ENCODE data around the gene TMEM132C. TPM values are rescaled to one million over a fixed set of nuclear protein-coding genes. Genes with fewer than 3 reads are reported as not detected.
"Not testable (repeated sequence)": the region's sequence is repeated elsewhere in the genome, so short reads cannot be mapped to it uniquely, and the experiment has no call there.

Gene TMEM132C
- total RNA-seq, 3 donors from 2014 or later (not counting 1 experiment from before 2014, with no cell fraction given), result 0.08 to 0.41 TPM; not detected in 1

DNA sequence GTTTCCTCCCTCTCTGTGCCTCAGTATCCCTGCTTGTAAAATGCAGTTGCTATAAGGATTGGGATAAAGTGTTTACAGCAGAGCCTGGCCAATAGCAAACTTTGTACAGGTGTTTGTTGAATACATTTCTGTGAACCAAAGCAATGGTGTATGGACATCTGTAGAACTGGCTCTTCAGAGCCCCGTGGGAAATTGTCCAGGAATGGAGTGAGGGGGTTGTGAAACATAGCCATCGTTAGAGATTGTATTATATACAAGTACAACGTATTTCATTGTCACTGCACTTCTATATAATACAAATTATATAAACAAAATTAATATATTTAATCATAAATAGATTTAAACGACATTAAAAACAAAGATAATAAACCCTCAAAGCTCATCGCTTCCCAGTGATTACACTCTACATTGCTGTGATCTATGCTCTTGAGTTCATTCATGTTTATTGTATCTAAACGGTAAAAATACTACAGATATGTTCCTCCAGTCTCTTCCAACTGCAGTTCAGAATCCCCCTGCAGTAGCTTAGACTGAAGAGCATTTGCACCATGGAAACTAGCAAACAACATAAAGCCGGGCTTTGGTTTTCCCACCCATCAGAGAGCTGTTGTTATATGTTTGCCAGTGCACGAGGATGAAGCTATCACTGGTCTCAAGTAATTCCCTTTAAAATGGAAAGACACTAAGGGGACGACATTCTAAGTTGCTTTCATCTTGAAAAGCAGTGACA, 216.7 kb downstream of the TMEM132C start:
- no peak overlapping the region for H3K27ac ChIP-seq (ENCODE audit: low read length)
- no peak for DNase-seq
- H3K4me3 ChIP-seq (ENCODE audit: low read length), result no peak overlapping the region
- TF ChIP-seq, protein P1, sequence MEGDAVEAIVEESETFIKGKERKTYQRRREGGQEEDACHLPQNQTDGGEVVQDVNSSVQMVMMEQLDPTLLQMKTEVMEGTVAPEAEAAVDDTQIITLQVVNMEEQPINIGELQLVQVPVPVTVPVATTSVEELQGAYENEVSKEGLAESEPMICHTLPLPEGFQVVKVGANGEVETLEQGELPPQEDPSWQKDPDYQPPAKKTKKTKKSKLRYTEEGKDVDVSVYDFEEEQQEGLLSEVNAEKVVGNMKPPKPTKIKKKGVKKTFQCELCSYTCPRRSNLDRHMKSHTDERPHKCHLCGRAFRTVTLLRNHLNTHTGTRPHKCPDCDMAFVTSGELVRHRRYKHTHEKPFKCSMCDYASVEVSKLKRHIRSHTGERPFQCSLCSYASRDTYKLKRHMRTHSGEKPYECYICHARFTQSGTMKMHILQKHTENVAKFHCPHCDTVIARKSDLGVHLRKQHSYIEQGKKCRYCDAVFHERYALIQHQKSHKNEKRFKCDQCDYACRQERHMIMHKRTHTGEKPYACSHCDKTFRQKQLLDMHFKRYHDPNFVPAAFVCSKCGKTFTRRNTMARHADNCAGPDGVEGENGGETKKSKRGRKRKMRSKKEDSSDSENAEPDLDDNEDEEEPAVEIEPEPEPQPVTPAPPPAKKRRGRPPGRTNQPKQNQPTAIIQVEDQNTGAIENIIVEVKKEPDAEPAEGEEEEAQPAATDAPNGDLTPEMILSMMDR (IDR thresholded peaks at IDR 0.05), result no peak
- no peaks in the 10 kb centered on the region for H3K27me3 ChIP-seq (ENCODE audit: control insufficient read depth, insufficient read depth, low read length)
- Mint-ChIP-seq H3K27ac (no peak overlapping the region), H3K4me1 (no peaks in the 10 kb centered on the region), H3K36me3 (no peaks in the 10 kb centered on the region), H3K9me3 (no peaks in the 10 kb centered on the region), H3K4me3 (no peak overlapping the region), H3K27me3 (ENCODE audit: low read depth in 2 of 2) (peaks cover 2 to 8% of the 10 kb centered on the region in 2 donors)
- no peaks in the 10 kb centered on the region for H3K36me3 ChIP-seq (ENCODE audit: control insufficient read depth, insufficient read depth, low read length)
- intact Hi-C loops (cut with micrococcal nuclease), result no loop called here
- H3K9me3 ChIP-seq (ENCODE audit: control insufficient read depth, insufficient read depth, low read length), result no peaks in the 10 kb centered on the region
- 86% methylated on average over 6 of the region's 9 CpGs for WGBS (ENCODE audit: insufficient coverage)
- no peak for ATAC-seq
- H3K4me1 ChIP-seq (ENCODE audit: control insufficient read depth, insufficient read depth, low read length), result no peaks in the 10 kb centered on the region

DNA sequence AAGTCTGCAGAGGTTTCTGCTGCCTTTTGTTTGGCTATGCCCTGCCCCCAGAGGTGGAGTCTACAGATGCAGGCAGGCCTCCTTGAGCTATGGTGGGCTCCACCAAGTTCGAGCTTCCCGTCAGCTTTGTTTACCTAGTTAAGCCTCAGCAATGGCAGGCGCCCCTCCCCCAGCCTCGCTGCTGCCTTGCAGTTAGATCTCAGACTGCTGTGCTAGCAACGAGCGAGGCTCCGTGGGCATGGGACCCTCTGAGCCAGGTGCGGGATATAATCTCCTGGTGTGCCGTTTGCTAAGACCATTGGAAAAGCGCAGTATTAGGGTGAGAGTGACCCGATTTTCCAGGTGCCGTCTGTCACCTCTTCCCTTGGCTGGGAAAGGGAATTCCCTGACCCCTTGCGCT, 230.4 kb downstream of the TMEM132C start:
- H3K4me3 ChIP-seq (ENCODE audit: low read length); ATAC-seq; DNase-seq; H3K36me3 Mint-ChIP-seq; H3K4me1 ChIP-seq (ENCODE audit: control insufficient read depth, insufficient read depth, low read length); H3K4me1 Mint-ChIP-seq; intact Hi-C loops (cut with micrococcal nuclease); H3K27ac Mint-ChIP-seq; H3K36me3 ChIP-seq (ENCODE audit: control insufficient read depth, insufficient read depth, low read length); H3K27ac ChIP-seq (ENCODE audit: low read length); H3K27me3 ChIP-seq (ENCODE audit: control insufficient read depth, insufficient read depth, low read length); H3K4me3 Mint-ChIP-seq; H3K9me3 Mint-ChIP-seq; H3K9me3 ChIP-seq (ENCODE audit: control insufficient read depth, insufficient read depth, low read length): not testable (repeated sequence)
- peaks cover 10 to 26% of the 10 kb centered on the region in 2 donors for H3K27me3 Mint-ChIP-seq (ENCODE audit: low read depth in 2 of 2)
- 95% methylated on average over 13 of the region's 13 CpGs for WGBS (ENCODE audit: insufficient coverage)

- DNase-seq (no peak), ATAC-seq (no peak)
- peaks cover 4% of the 10 kb centered on the region for H3K9me3 ChIP-seq (ENCODE audit: control insufficient read depth, insufficient read depth, low read length)
- no peak overlapping the region for H3K27ac ChIP-seq (ENCODE audit: low read length)
- no peaks in the 10 kb centered on the region for H3K27me3 ChIP-seq (ENCODE audit: control insufficient read depth, insufficient read depth, low read length)
- H3K36me3 ChIP-seq (ENCODE audit: control insufficient read depth, insufficient read depth, low read length), result no peaks in the 10 kb centered on the region
- H3K4me1 Mint-ChIP-seq, result no peaks in the 10 kb centered on the region
- no peak overlapping the region for H3K4me3 Mint-ChIP-seq
- intact Hi-C loops (cut with micrococcal nuclease), result no loop called here
- H3K36me3 Mint-ChIP-seq, result no peaks in the 10 kb centered on the region
- no peaks in the 10 kb centered on the region for H3K9me3 Mint-ChIP-seq
- H3K4me1 ChIP-seq (ENCODE audit: control insufficient read depth, insufficient read depth, low read length), result no peaks in the 10 kb centered on the region
- H3K27me3 Mint-ChIP-seq (ENCODE audit: low read depth in 2 of 2), result peaks cover 0 to 3% of the 10 kb centered on the region in 2 donors
- H3K27ac Mint-ChIP-seq, result no peak overlapping the region
- WGBS (ENCODE audit: insufficient coverage), result 80% methylated on average over 7 of the region's 7 CpGs
- TF ChIP-seq, protein P1 (IDR thresholded peaks at IDR 0.05), result no peak
- no peak overlapping the region for H3K4me3 ChIP-seq (ENCODE audit: low read length)
Measured at GRCh38 chr12:128507470-128507869, 240.5 kb downstream of the TMEM132C start.

GRCh38 chr12:128509170-128509569, 242.2 kb downstream of the TMEM132C start:
- Mint-ChIP-seq H3K27ac (no peak overlapping the region), H3K27me3 (ENCODE audit: low read depth in 2 of 2) (peaks cover 0 to 3% of the 10 kb centered on the region in 2 donors), H3K9me3 (no peaks in the 10 kb centered on the region), H3K4me1 (no peaks in the 10 kb centered on the region), H3K36me3 (no peaks in the 10 kb centered on the region), H3K4me3 (no peak overlapping the region)
- Histone ChIP-seq H3K4me1 (ENCODE audit: control insufficient read depth, insufficient read depth, low read length) (no peaks in the 10 kb centered on the region), H3K9me3 (ENCODE audit: control insufficient read depth, insufficient read depth, low read length) (peaks cover 4% of the 10 kb centered on the region), H3K27me3 (ENCODE audit: control insufficient read depth, insufficient read depth, low read length) (no peaks in the 10 kb centered on the region), H3K4me3 (ENCODE audit: low read length) (no peak overlapping the region), H3K36me3 (ENCODE audit: control insufficient read depth, insufficient read depth, low read length) (no peaks in the 10 kb centered on the region), H3K27ac (ENCODE audit: low read length) (no peak overlapping the region)
- TF ChIP-seq, protein P1 (IDR thresholded peaks at IDR 0.05), result no peak
- intact Hi-C loops (cut with micrococcal nuclease), result no loop called here
- no peak for DNase-seq
- WGBS (ENCODE audit: insufficient coverage), result 97% methylated on average over 4 of the region's 4 CpGs
- ATAC-seq, result no peak

Measured in natural killer cell (primary cell).